ENCODE results near the gene PLEKHA3.
"Not testable (repeated sequence)": the region's sequence is repeated elsewhere in the genome, so short reads cannot be mapped to it uniquely, and the experiment has no call there.

Gene PLEKHA3

GRCh38 chr2:178480227-178481181, at the start of gene PLEKHA3:
PLEKHA3 (plus strand) TSS chr2:178480457; CDS start chr2:178480870, 413 bp downstream.
- peak; percentile 66 for DNase-seq

DNA sequence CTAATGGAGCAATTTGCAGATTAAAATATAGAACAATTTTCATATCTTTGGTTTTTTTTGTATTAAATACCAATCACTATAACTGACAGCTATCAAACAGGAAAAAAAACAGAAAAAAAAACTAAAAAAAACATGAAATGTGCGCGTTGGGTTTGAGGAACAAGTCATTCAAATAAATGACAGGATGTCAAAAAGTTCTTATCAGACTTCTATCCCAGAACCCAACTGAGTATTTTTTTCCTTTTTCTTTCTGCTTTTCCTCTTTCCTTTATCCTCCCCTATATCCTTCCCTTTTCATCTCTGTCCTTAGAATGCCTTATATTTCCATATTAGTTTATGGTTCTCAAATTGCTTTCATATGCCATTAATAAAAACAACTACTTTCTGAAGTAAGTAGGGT, 43.6 kb upstream of the PLEKHA3 start:
- DNase-seq, result no peak

DNA sequence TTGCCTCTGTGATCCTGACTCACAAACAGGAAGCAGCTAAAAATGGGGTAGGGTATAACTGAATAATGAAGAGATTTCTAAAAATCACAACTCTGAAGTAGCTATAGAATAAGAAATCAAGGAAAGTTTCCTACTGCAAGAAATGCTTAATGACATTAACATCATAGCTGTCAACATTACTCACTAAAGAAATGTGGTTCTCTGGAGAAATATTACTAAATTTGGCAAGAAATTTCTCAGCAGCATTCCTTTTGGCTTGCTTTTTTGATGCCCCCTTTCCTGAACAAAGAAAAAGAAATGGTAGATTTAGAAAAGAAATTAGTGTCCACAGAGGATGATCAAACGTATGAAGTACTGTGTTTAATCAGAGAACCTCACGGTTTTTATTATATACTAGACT, 38.8 kb upstream of the PLEKHA3 start:
- DNase-seq, result no peak

DNA sequence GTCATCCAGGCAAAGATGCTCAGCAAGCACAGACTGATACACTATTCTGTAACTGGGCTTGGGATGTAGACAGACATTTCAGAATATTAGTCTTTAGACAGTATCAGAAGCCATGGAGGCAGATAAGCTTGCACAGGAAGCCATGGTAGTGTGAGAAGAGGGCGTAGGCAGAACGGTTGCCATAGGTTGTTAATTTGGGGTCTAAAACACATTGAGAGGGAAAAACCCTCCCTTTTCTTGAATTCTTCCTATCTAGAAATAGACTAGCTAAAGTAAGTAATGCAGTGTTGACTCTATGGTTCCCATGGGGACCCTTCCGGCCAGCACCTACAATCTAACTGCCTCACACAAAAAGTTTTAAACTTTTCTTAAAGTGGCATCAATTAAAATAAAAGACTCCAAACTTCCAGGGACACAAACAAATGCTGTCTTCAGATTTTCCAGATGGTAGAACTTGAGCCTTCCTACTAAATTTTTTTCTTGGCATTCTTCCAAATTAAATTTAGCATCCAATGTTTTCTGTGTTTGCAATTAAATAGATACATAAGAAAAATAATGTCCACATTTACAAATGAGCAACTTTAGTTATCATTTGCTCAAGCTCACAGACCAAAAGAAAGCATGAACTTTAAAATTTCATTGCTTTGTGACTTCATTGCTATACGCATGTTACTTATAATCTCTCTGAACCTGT, 31.1 kb upstream of the PLEKHA3 start:
- DNase-seq, result no peak

- DNase-seq, result no peak
These were observed 30.3 kb upstream of the PLEKHA3 start for GRCh38 chr2:178449700-178450523.

GRCh38 chr2:178450524-178450773, 29.8 kb upstream of the PLEKHA3 start:
- peak; percentile 76 for DNase-seq

- DNase-seq, result peak; percentile 92
These were observed 29.3 kb upstream of the PLEKHA3 start, which contains the start of the genes PJVK and PRKRA for GRCh38 chr2:178450774-178451525. PJVK (plus strand) TSS chr2:178451378; CDS start chr2:178453410, 2,032 bp downstream. PRKRA (minus strand) TSS chr2:178451175; CDS start chr2:178451030, 145 bp downstream.

GRCh38 chr2:178452334-178452733, 27.9 kb upstream of the PLEKHA3 start:
- DNase-seq, result no peak

GRCh38 chr2:178452870-178453269, 27.4 kb upstream of the PLEKHA3 start:
- no peak for DNase-seq

GRCh38 chr2:178455947-178456346, 24.3 kb upstream of the PLEKHA3 start:
- no peak for DNase-seq

DNA sequence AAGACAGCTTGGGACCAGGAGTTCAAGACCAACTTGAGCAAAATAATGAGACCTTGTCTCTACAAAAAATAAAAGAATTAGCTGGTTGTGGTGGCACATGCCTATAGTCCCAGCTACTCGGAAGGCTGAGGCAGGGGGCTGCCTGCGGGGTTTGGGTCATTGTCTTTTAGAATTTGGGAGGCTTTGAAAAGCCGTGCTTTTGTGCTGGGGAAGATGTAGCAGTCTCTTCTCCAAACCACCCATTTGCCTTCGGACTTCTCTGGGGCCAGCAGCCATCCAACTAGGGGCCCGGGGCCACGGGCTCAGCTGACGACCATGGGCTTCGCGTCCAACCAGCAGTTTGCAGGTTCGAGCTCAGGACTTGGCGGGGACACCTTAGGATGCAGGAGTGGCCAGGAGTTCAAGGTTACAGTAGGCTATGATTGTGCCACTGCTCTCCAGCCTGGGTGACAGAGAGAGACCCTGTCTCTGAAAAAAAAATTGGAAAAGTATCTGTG, 22.8 kb upstream of the PLEKHA3 start:
- DNase-seq, result no peak

DNA sequence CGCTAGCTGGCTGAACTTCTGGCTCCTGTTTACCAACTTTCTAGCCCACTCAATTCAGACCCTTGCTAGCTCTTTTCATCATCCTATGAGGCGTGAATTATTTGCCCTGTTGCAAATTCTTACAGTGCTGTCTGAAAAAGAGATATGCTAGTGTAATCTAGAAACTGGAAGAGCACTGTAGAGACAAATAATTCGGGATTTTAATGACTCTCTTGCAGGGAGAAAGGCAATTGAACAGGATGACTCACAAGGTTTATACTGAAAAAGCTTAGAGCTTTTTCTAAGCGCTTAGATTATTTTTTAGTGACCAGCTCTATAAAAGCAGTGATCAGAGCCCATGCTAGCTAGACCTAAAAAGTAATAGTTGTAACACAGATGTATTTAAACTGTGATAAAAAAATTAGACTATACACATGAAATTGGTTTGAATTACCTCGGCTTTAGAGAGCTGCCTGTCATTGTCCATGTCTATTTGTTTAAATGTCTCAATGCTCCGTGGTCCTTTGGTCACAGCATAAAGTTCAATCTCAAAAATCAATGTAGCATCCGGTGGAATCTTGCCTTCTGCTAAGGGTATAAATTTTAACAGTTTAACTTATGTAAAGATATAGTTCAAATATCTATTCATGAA, 10.9 kb upstream of the PLEKHA3 start:
- no peak for DNase-seq

DNA sequence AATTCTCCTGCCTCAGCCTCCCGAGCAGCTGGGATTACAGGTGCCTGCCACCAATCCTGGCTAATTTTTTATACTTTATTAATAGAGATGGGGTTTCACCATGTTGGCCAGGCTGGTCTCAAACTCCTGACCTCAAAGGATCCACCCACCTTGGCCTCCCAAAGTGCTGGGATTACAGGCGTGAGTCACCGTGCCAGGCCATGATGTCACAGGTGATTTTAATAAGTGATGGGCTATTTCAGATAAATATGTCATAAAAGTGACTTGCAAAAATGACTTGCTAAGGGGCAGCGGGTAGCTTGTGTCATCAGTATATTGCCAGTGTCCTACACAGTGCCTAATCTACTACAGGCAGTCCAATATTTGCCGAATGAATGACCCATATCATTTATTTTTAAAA, 8.9 kb upstream of the PLEKHA3 start:
- DNase-seq, result not testable (repeated sequence)

DNA sequence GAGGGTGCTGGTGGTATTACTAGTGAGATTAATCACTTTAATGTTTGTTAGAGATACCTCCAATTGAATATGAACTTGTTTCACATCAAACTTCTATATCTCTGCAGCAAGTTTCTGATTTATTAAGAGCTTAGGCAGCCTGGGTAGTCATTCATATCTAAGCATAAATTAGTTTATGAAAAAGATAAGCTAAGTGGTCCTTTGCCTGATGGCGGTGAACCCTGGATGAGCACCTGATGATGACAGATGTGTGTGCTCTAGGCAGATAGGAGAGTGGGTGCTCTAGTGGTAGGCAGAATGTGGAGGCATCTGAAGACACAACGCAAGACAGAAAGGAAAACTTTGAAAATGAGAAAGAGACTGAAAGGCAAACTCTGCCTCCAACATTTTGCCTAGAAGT, 6.9 kb upstream of the PLEKHA3 start:
- DNase-seq, result no peak

DNA sequence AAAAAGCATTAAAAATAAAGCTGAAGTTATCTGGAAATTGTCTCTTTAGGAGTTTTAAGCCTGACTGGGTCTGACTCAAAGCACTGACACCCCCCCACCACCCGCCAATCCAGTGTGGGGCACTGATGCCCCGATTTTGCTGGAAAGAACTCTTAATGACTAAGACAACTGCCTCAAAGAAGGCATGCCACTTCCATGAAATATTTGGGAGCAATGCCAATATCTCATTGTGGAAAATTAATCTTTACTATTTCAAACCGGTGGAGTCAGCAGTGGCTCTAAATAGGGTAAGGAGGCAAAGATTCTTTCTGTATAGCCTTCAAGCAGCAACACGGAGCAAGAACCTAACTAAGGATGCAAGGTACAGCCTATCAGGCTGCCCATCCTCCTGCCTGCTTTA, 6.3 kb upstream of the PLEKHA3 start:
- DNase-seq, result no peak

DNA sequence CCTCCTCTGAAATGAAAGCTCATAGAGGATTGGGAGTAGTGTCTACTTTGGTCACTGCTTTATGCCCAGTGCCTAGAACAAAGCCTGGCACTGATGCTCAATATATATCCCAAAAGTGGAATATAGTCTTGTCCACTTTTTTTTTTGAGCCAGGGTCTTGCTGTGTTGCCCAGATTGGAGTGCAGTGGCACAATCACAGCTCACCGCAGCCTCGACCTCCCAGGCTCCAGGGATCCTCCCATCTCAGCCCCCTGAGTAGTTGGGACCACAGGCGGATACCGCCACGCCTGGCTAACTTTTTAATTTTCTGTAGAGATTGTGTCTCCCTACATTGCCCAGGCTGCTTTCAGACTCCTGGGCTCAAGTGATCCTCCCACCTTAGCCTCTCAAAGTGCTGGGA, 5.7 kb upstream of the PLEKHA3 start:
- DNase-seq, result no peak

GRCh38 chr2:178476477-178476876, 3.8 kb upstream of the PLEKHA3 start:
- no peak for DNase-seq

GRCh38 chr2:178477443-178478129, 2.7 kb upstream of the PLEKHA3 start:
- no peak for DNase-seq

- no peak for DNase-seq
These were observed 2.2 kb upstream of the PLEKHA3 start for GRCh38 chr2:178478130-178478438.

DNA sequence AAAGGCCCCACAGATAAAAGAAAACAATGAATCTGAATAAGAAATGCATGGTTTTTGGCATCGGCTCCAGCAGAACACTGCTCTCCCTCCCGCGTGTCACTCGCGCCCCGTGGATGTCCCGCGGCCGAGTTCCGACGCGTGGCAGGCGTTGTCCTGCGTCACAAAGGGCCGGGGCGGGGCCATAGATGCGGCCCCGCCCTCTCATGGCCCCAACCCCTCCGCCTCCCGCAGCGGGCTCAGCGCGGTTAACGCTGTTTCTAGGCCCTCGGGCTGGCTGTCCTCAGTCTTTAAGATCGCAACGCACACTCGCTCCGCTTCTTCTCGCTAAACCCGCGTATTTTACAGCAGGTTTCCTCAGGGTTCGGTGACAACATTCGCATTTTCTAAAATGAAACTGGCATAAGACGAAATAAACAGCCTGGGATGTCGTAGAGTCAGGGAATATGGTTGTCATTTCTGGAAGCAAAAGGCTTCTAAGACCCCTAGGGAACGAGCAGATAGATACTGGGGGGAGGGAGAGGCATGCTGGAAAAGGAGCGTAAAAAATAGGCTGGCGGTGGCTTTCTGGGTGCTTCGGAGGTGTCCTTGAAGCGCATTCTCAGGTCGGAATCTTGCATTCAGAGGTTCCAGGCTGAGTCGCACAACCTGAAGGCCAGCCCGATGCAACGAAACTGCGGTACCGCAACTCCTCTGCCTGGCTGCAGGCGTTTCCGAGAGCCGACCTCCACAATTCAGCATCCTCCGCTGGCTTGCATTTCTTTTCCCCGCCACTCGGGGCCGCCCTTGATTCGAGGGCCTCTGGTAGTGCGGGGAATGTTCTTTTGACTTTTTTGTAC, 1.6 kb upstream of the PLEKHA3 start, which contains the start of gene FKBP7:
TSS of gene FKBP7 (minus strand) at position 162 of the 836 bp plus-strand sequence. CDS start at position 61, 101 bp downstream.
- DNase-seq, result peak; percentile 79

Measured in activated effector memory CD4-positive, alpha-beta T cell treated with Interleukin-2 at 50 U/mL for 16 hours (primary cell).